ENCODE results near the gene KLHL10.

KLHL10 gene

DNA sequence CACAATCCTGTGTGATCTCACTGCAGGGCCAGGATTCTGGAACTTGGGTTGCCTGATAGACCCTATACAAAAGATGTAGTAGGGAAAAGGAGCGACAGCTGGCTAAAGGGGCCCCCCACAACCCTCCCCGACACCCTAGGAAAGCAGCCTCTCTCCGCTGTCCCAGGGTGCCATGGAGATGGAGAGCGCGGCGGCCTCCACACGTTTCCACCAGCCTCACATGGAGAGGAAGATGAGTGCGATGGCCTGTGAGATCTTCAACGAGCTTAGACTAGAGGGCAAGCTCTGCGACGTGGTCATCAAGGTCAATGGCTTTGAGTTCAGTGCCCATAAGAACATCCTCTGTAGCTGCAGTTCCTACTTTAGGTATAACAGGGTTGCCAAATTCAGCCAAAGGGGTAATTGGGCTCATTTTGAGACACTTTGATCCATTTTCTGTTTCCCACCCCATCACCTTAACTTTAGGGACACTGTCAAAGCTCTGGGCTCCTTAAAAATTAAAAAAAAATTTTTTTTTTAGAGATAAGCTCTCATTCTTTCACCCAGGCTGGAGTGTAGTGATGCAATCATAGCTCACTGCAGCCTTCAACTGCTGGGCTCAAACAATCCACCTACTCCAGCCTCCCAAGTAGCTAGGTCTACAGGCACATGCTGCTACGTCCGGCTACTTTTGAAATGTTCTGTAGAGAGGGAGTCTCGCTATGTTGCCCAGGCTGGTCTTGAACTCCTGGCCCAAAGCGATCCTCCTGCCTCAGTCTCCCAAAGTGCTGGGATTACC, at the start of gene KLHL10:
Gene KLHL10 (plus strand): TSS at position 65 of the 778 bp plus-strand sequence. CDS start 108 bp downstream, at position 173.
- DNase-seq: no peak

DNA sequence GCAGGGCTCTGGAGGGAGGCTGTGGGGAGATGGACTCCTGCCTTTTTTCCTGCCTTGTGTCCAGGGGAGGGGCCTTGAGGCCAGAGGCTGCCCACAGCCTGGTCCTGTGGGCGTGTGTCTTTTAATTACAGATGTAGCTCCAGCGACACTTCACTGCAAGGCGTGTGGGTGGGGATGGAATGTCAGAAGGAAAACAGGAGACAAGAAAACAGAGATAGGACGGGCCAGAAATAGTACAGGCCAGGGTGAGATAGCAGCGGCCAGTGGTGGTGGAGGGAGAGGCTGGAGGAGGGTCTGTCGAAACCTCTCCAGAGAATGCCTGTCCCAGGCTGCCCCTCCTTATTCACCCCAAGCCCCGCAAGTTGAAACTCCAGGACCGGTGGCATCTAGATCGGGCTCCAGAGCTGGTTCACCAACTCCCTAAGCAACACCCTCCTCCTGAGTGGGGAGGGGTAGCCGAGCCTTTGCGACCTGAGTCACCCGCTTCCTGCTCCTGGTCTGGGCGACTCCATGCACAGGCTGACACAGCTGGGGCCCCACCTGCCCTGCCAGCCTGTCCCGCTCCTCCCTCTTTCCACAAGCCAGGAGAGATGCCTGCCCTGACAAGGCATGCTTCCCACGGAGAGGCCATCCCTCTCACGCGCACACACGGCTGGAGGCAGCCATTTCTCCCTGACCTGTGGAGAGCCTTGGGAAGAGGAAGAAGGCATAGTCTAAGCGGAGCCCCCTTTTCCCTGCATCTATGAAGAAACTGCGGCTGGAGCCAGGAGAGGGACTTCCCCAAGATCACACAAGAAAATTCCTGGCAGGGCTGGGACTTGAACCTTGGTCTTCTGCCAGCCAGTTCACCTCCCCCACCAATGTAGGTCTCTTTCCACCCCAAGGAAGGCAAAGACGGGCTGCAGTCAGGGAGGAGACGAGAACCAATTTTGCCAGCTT, 44.5 kb upstream of the KLHL10 start:
- DNase-seq: peak in 1 of 3 experiments; percentile 19

DNA sequence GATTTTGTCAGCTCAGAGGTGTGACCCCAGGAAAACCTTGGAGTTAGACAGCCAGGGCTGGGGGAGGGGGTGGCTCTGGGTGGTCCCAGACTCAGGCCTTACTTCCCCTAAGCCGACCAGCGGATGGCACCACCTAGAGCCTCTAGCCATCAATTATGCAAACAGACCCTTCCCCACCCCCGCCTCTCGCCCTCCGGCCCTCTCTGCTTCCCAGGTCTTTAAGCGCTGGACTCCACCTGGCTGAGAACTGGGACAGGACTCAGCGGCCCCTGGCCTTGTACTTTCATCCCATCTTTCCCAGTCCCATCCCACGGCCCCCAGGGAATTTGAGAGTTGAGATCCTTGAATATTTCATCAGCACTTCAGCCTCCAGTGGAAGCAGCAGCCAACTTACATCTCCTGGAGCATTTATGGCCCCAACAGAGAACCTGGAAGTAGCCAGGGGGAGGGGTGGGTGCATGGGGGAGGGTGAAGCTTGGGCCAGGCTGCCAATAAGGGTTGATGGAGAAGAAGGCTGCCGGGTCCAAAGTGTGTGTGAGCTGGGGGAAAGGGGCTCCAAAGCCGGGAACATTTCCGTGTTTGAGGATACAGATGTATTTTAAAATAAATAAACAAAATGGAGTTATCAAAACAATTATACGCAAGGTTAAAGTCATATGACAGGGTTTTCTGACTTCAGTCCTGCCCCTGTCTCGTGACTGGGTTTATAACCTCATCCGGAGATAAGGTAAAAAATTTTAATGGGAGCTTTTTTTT, 43.7 kb upstream of the KLHL10 start:
- DNase-seq: no peak

DNA sequence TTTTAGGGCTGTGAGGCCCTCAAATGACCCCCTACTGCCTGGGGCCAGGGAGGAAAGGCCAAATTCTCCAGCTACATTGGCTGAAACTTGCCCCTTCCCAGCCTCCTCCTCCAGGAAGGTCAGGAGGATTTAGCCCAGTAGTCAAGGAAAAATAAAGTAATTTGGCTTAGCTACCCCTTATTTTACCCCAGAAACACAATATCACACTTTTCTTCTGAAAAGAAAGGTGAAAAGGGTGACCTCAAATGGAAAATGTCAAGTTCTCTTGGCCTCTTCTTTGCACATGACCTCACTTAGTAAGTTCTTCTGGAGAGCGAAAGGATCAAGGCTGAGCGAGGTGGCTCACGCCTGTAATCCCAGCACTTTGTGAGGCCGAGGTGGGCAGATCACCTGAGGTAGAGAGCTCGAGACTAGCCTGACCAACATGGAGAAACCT, 43.1 kb upstream of the KLHL10 start:
- DNase-seq: no peak

DNA sequence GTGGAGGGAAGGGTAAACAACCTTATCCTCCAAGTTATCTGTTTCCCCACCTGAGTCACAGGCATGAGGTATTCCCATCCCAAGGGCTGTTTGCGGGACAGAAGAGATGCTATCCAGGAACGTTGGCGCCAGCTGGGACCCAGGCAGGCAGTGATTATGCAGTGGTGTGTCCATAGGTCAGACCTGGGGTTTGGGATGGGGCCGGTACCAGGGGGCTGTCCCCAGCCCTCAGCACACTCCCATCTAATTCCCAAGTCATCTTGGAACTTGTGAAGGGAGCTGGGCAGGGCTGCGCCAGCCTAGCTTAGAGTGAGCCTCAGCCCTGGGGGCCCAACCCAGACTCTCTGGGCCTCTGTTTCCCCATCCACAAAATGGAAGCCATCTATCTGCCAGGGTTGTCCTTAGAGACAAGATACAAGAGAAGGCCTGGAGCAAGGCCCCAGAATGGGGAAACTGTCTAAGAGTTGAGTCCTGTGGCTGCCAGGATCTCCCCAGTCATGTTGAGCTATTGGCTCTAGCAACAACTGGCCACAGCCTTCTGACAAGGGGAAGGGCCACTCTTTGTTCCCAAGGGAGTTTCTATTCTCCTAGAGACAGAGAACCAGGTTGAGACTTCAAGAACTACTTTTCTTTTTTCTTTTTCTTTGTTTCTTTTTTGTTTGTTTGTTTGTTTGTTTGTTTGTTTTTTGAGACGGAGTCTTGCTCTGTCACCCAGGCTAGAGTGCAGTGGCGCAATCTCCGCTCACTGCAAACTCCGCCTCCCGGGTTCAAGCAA, 41.3 kb upstream of the KLHL10 start:
- DNase-seq: no peak

DNA sequence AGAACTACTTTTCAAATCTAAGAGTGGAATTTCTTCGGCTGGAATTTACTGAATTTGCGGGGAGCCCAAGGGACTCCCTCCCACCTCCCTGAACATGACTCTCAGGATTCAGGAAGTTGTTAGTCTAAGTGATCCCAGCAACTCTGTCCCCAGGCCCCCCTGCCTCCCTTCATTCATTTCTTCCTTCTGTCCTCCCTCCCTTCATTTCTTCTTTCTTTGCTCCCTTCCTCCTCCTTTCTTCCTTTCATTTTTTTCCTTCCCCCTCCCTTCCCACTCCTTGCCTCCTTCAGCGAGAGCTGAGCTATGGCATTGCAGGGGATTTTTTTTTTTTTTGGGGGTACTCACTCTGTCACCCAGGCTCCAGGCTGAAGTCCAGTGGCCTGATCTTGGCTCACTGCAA, 40.2 kb upstream of the KLHL10 start:
- no peak for DNase-seq

DNA sequence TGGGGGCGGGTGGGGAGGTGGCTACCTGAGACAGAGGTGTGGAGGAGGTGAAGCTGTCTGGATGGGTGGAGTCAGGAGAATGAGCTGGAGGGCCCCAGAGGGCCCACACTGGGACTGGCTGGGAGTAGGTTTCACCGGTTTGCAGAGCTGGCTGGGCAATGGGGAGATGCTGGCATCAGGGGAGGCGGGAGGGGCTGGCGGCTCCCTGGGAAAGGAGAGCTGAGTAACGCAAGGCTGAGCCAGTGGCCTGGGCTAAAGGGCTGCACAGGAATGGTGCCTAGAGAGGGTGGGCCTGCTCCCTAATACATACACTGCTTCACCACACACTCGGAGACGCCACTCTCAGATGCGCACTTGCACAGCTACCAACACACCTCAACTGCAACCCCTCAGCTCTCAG, 38.3 kb upstream of the KLHL10 start:
- no peak for DNase-seq

DNA sequence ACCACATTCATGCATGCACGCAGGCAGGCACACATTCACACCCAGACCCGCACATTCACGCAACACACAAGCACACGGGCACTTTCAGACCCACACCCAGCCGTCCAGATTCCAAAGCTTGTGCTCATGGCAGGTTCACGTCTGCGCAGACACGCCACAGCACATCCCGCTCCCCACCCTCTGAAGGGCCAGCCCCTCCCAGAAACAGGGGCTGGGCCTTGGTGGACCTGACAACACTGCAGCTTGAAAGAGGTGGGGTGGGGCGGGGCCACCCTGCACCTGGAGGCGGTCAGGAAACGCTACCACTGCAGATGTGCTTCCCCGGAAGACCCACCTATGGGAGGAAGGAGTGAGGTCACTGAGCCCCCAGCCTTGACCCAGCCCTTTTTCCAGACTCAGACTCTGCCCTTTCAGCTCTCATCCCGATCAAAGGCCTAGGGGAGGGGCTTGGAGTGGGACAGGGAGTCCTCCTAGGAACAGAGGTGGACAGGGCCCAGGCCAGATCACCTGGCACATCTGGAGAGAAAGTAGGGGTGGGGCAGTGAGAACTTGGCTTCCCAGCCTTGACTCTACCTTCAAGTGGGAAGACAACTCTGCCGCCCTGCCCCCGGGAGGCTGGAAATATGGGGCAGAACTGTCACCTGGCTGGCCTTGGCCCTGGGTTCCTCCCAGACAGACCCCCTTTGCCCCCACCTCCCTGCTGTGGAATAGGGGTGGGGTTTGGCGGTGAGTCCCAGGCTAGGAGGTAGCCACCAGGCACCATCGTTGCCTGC, 36.8 kb upstream of the KLHL10 start:
- DNase-seq: peak; percentile 38 to 70 (median 44)

DNA sequence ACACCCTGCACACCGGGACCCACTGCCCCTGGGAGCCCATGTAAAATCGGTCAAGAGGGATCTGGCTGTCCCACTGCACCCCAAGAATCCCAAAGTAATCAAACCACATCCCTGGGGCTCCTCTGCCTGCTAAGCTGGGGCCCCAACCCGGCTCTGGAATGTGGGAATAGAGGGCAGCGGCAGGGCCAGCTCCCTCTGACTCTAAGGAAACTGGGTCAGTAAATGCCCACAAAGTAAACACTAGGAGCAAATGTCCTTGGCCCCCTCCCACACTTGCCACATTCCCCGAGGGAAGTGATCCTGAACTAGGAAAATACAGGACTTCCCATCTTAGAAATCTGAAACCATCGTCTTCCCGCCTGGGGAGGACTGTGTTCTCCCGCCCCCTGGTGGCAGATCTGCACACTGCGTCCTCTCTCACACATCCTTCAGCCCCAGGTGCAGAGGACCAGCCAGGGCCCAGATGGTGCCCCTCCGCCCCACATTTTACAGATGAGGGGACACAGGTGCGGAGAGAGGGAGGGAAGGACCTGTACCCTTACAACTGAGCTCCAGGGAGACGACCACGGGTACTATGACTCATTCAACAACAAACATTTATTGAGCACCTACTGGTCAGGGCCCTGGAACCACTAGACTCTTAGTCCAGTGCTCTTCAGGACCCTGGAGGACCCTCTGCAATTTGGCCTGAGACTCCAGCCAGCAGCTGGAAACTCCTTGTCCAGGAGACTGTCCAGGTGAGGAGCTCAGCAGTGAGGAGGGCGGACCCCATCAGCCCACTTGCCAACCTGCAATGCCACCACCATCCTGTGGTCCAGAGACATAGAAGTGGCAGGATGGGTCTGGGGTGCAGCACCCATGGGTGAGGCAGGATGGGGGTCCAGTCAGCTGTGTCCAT, 36.0 kb upstream of the KLHL10 start:
- DNase-seq: peak; percentile 56 to 81 (median 76)

DNA sequence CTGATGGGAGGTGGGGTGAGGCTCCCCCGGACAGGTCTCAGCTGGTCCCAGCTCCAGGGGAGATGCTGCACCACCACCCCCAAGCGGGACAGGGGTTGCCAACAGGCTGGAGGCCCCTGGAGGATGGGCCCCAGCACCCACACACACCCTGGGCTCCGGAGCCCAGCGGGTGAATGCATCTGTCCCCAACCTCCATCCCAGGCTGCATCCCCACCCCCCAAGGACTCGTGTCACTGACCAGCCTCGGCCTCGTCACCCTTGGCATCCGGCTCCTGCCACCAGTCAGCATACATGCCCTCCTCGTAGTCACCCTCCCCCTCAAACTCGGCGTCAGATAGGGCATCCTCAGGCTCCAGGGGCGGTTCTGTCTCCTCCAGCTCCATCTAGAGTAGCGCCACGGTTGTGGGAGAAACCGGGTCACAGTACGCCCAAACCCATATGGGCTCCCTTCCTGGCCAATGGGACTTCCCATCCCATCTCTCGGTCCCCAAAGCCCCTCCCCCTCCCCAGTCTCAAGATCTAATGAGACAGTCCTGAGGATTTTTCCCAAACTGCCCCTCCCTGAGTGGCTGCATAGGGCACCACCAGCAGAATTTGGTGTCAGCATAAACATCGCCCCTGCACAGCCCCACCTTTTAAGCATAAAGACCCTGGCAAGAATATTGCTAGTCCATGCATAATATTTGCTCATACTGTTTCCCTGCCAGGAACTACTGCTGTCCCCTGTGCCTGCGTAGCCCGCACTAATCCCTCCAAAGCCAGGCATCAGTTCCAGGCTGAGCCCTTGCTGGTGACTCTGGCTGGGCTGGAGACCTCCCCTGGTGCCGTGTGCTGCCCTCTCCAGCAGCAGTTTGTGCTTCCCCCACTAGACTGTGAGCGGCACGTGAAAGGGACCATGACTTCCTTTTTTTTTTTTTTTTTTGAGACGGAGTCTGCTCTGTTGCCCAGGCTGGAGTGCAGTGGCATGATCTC, 34.3 kb upstream of the KLHL10 start:
- DNase-seq: no peak

DNA sequence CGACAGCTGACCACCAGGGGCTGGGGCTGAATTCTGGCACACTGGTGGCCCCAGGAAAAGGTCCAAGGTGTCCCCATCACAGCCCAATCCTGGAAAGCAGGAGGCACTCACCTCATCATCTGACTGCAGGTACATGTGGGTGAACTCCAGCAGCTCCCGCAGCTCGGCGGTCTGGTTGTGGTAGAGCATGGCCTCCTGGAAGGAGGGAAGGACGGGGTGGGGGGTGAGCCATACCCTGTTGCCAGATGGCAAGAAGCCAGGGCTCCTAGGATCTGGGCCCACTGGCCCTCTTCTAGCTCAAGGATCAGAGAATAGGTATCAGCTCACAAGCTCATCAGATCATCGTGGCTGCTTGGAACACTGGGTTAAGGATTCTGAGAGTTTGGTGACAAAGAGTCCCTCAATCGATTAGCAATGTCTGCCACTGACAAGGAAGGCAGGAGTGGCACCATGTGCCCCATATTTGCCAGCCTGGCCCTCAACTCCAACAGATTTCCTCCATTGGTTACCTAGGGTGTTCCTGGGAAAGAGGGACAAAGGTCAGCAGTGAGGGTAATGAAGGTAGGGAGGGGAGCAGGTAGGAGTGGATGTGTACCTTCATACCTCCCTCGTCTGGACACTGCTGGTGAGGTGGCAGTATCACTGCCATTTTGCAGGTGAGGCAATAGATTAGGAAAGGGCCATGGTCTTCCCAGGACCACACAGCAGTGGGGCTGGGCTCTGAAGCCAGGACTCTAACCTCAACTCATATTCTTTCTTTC, 30.8 kb upstream of the KLHL10 start:
- no peak for DNase-seq

DNA sequence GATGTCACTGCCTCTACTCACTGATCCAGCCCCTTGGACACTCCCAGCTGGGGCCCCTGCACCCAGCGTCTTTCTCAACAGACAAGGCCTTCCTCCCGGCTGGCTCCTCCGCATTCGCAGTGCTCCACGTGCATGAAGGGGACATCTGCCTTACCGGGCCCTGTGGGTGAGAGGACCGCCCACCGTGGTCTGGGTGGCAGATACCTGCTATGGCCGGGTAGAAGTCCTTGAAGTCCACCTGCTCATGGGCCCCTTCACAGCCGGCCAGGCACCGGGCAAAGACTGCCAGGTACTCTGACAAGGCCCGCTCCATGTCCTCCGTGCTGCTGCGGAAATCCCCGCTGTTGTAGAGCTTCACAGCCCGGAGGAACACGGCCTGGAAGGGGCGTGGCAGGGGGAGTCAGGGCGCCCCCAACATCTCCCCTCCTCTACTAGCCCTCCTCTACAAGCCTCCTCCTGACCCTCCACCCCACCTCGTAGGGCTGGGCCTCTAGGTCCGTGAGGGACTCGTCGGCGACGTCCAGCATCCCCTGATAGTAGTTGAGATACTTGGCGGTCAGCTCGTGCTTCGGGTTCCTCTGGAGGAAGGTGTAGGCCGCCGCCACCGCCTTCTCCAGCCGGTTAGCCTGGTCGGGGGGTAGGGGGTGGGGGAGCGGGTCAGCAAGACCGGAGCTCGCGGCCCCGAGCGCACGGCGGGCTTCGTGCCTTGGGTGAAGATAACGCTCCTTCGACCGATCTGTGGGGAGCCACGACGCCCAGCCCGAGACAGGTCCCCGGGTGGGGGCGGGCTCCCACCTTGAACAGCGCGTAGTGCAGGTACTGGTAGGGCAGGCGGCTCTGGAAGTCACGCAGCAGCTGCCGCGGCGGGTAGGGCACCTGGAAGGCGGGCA, 26.7 kb upstream of the KLHL10 start:
- no peak for DNase-seq

DNA sequence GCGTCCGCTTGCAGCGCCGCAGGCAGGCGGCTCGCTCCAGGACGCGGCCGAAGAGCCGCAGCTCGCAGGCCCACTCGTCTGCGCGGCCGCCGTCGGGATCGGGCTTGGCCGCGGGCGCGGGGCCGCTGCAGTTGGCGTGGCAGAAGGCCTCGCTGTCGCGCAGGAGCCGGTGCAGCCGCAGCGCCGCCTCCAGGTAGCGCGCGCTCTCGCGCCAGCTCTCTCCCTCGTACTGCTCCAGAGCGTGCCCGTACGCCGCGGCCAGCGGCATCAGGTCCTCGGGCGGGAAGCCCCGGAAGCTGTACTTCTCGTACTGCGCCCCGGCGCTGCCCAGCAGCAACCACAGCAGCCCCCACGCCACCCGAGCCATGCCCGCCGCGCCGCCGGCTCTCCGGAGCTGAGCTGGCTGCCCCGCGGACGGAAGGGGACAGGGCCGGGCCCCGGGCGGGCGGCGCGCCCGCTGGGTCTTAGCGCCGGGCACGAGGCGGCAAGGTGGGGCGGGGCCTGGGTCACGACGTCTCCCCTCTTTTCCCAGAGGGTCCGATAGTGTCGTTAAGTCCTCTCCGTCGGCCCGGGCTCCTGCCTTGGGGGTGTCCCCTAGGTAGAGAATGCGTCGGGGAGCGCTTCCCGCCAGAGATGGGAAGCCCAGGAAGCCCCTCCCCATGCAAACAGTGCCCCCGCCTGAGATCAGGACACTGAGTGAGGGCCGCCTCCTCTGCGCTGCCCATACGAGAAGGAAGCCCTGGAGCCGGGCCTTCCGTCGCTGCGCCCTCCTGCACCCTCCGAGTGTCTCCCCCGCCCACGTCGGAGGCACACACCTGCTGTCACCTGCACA, 25.9 kb upstream of the KLHL10 start, which contains the start of gene P3H4:
Gene P3H4 (minus strand): TSS at position 401 of the 832 bp plus-strand sequence. CDS start 34 bp downstream, at position 367.
- peak; percentile 67 to 94 (median 89) for DNase-seq

DNA sequence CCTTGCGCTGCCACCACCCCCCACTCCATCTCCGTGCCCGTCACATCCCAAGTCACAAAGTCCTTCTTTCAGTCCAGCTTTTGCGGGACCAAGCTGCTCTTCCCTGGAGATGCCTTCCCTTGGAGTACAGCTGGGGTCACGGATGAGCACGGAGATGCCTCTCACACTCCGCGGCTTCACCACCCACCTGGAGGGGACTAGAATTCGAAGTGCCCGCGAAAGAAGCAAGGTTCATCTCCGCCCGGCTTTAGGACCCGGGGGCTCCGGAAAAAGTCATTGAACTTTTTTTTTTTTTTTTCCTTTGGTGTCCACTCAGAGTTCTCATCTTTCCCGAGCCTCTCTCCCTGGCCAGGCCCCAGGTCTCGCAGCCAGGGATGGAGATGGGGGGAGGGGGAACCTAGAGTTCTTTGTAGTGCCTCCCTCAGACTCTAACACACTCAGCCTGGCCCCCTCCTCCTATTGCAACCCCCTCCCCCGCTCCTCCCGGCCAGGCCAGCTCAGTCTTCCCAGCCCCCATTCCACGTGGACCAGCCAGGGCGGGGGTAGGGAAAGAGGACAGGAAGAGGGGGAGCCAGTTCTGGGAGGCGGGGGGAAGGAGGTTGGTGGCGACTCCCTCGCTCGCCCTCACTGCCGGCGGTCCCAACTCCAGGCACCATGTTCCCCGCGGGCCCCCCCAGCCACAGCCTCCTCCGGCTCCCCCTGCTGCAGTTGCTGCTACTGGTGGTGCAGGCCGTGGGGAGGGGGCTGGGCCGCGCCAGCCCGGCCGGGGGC, 25.1 kb upstream of the KLHL10 start, which contains the start of gene FKBP10:
Gene FKBP10 (plus strand): TSS at position 624 of the 771 bp plus-strand sequence. CDS start 31 bp downstream, at position 655.
- peak; percentile 71 to 89 (median 86) for DNase-seq

DNA sequence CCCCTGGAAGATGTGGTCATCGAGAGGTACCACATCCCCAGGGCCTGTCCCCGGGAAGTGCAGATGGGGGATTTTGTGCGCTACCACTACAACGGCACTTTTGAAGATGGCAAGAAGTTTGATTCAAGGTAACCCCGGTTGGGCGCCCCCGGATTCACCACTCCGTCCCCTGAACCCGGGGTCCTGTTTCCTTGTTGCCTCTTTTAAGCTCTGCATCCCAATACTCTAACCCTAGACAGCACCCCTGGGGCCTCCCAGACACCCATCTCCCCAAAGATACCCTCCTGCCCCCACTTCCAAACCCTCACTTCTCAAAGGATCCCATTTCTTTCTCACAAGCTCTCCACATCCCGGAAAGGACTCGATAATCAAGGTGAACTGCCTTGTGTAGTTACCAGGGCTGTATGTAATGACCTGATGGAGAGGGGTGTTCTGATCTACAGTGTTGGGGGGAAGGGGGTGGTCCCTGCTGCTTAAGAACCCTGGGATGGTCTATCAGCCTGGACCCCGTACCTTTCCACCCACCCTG, 24.4 kb upstream of the KLHL10 start:
- DNase-seq: no peak

Data from NCI-H1417 (cell line).